Chondrocyte (in vitro differentiated cells): ENCODE data around the gene ARSJ. TPM values are rescaled to one million over a fixed set of nuclear protein-coding genes. Genes with fewer than 3 reads are reported as not detected.

Experiments
- DNase-seq: peaks from one replicate; pipeline ENCODE4 v3.0.0; 2021; ENCODE audit warnings: mixed read lengths, low spot score
- H3K27ac Mint-ChIP-seq: one replicate; pipeline ENCODE4 v1.8.0; 2021; ENCODE audit warnings: mild to moderate bottlenecking, moderate library complexity, mixed read lengths; ENCODE audit not compliant: unreplicated experiment
- H3K27me3 Mint-ChIP-seq: 2 replicates; pipeline ENCODE4 v1.8.0; 2021; ENCODE audit warnings: low read depth, mixed read lengths
- H3K36me3 Mint-ChIP-seq: 2 replicates; pipeline ENCODE4 v1.8.0; 2021; ENCODE audit warnings: low read depth, mixed read lengths
- H3K4me1 Mint-ChIP-seq: 2 replicates; pipeline ENCODE4 v1.8.0; 2021; ENCODE audit warnings: low read depth, mild to moderate bottlenecking, mixed read lengths
- H3K4me3 Mint-ChIP-seq: one replicate; pipeline ENCODE4 v1.8.0; 2021; ENCODE audit warnings: mild to moderate bottlenecking, moderate library complexity, mixed read lengths; ENCODE audit not compliant: unreplicated experiment
- H3K9me3 Mint-ChIP-seq: 2 replicates; pipeline ENCODE4 v1.8.0; 2021; ENCODE audit warnings: low read depth, mixed read lengths
- CTCF ChIP-seq: fragments of 200-600 bp; sonication (generic); IDR thresholded peaks from 2 replicates; pipeline ENCODE4 v1.5.0; 2021; ENCODE audit warnings: antibody characterized with exemption, mild to moderate bottlenecking, moderate library complexity
- total RNA-seq: library from RNA; stranded (reverse); gene quantifications from 3 replicates; pipeline ENCODE4 v1.2.1, GENCODE V29; 2021

ARSJ gene
- total RNA-seq, 1 donor from 2014 or later = 80.9 TPM

- DNase-seq = no peak
- no peak overlapping the region for H3K4me3 Mint-ChIP-seq
- peaks cover 36% of the 10 kb centered on the region for H3K4me1 Mint-ChIP-seq
- peaks cover 11% of the 10 kb centered on the region for H3K36me3 Mint-ChIP-seq
- H3K27me3 Mint-ChIP-seq = no peaks in the 10 kb centered on the region
- TF ChIP-seq CTCF = no peak
- H3K9me3 Mint-ChIP-seq = peaks cover 3% of the 10 kb centered on the region
- peak overlapping the region; percentile 88 for H3K27ac Mint-ChIP-seq
These were observed 109.6 kb downstream of the ARSJ start for GRCh38 chr4:113869743-113870375.

DNA sequence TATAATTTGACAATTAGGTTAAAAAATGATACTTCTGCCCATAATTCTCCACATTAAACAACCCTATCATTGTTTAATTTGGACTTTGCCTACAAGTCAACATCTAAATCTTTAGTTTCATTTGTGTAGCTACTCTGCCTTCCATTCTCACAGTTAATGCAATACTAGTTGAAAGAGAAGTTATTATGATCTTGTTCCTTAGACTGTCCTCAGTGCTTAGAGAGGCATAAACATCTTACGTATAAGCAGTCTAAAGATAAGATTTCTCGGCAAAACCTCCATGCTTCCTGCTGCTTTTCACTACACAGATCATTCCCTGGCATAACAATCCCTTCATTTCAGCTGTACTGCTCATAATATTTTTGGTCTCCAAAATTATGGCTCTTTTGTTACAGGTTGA, 112.8 kb downstream of the ARSJ start:
- peaks cover 14% of the 10 kb centered on the region for H3K4me1 Mint-ChIP-seq
- no peak overlapping the region for H3K4me3 Mint-ChIP-seq
- no peak for TF ChIP-seq CTCF
- no peaks in the 10 kb centered on the region for H3K27me3 Mint-ChIP-seq
- H3K36me3 Mint-ChIP-seq = peaks cover 17% of the 10 kb centered on the region
- no peak overlapping the region for H3K27ac Mint-ChIP-seq
- DNase-seq = no peak
- H3K9me3 Mint-ChIP-seq = peaks cover 3% of the 10 kb centered on the region

DNA sequence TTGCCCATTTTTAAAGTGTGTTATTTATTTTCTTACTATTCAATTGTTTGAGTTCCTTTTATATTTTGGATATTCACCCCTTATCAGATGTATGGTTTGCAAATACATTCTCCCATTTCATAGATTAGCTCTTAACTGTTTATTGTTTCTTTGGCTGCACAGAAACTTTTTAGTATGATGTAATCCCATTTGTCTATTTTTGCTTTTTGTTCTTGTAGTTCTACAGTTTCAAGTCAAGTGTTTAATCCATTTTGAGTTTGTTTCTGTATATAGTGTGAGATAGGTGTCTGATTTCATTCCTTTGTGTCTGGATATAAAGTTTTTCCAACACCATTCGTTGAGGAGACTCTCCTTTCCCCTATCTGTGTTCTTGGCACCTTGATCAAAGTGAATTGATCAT, 120.5 kb downstream of the ARSJ start:
- no peak for TF ChIP-seq CTCF
- no peak for DNase-seq
- Mint-ChIP-seq H3K4me3 (no peak overlapping the region), H3K27ac (no peak overlapping the region), H3K36me3 (peaks cover 16% of the 10 kb centered on the region), H3K4me1 (no peaks in the 10 kb centered on the region), H3K27me3 (no peaks in the 10 kb centered on the region), H3K9me3 (no peaks in the 10 kb centered on the region)

- TF ChIP-seq CTCF = no peak
- Mint-ChIP-seq H3K27me3 (no peaks in the 10 kb centered on the region), H3K9me3 (no peaks in the 10 kb centered on the region), H3K4me1 (no peaks in the 10 kb centered on the region), H3K36me3 (peaks cover 35% of the 10 kb centered on the region), H3K27ac (no peak overlapping the region), H3K4me3 (no peak overlapping the region)
- no peak for DNase-seq
These were observed 127.6 kb downstream of the ARSJ start for GRCh38 chr4:113851816-113852215.

Other genes starting within 250 kb of the ARSJ start
- 69.2 to 76.8 TPM (median 73.7 TPM) in 3 replicates for gene CAMK2D, start 217.9 kb downstream of the ARSJ start, total RNA-seq